Gastrocnemius medialis (tissue), 4 donors: ENCODE results near the gene MTMR11. TPM values are rescaled to one million over a fixed set of nuclear protein-coding genes. Genes with fewer than 3 reads are reported as not detected.

Experiments
- ATAC-seq, 2 donors: fragments of 150-250 bp; one replicate each; pipeline ENCODE4 v1.9.1; 2016
- DNase-seq, 2 donors: peaks; one replicate each; pipeline ENCODE4 v3.0.0-alpha.2; 2019
- H3K27ac ChIP-seq, 4 donors: fragments of 200-600 bp; sonication (generic); 1 replicate in 1 of 4; 2 replicates in 3 of 4; pipeline ENCODE4 v1.5.1; 2016 to 2018; ENCODE audit warnings: mild to moderate bottlenecking in 2 of 4, moderate library complexity in 1 of 4
- H3K27me3 ChIP-seq, 3 donors: fragments of 200-600 bp; sonication (generic) in 2 of 3; 1 replicate in 1 of 3; 2 replicates in 2 of 3; pipeline versions ENCODE4 v1.5.1 to v1.6.0; 2016 to 2019; ENCODE audit warnings: mild to moderate bottlenecking in 1 of 3, moderate library complexity in 1 of 3
- H3K36me3 ChIP-seq, 2 donors: fragments of 200-600 bp; sonication (generic) in 1 of 2; one replicate each; pipeline ENCODE4 v1.5.1; 2017 to 2018
- H3K4me1 ChIP-seq, 2 donors: fragments of 200-600 bp; sonication (generic) in 1 of 2; one replicate each; pipeline ENCODE4 v1.5.1; 2016 to 2017; ENCODE audit warnings: mild to moderate bottlenecking in 2 of 2
- H3K4me3 ChIP-seq, 4 donors: fragments of 200-600 bp; sonication (generic) in 3 of 4; 1 replicate in 1 of 4; 2 replicates in 3 of 4; pipeline ENCODE4 v1.5.1; 2016 to 2019; ENCODE audit warnings: mild to moderate bottlenecking in 2 of 4
- H3K9me3 ChIP-seq, 3 donors: fragments of 200-600 bp; sonication (generic) in 2 of 3; 1 replicate in 1 of 3; 2 replicates in 2 of 3; pipeline ENCODE4 v1.5.1; 2016 to 2019
- POLR2A ChIP-seq, 2 donors: fragments of 450-650 bp; IDR thresholded peaks; one replicate each; pipeline ENCODE4 v1.6.1; 2017; ENCODE audit warnings: antibody characterized with exemption in 2 of 2, mild to moderate bottlenecking in 2 of 2, moderate library complexity in 2 of 2
- in situ Hi-C, 4 donors: fragments of 200-750 bp; cut with MboI; loops; one replicate each; pipeline versions ENCODE4 v1.15.0 to v1.8.0; 2017; ENCODE audit warnings: low sequenced_read_pairs in 4 of 4
- intact Hi-C: fragments of 100-400 bp; cut with DNase I; formaldehyde crosslinking; loops from one replicate; pipeline ENCODE4 v1.15.1; 2023; ENCODE audit warnings: low total_unique reads
- total RNA-seq, 4 donors: library from RNA; depleted of rRNA; stranded (reverse); fragments of >200 nt; gene quantifications; one replicate each; pipeline versions ENCODE4 v1.1.0 to v1.2.3, GENCODE V29; 2016
- TF ChIP-seq, protein P1 (sequence below), 5 experiments: fragments of 450-650 bp in 3 of 5; fragments of 200-600 bp in 2 of 5; sonication (generic) in 2 of 5; IDR thresholded peaks in 4 of 5; conservative IDR thresholded peaks in 1 of 5; 1 replicate in 4 of 5; 2 replicates in 1 of 5; pipeline ENCODE4 v1.5.1; 2016 to 2019; ENCODE audit warnings: antibody characterized with exemption in 5 of 5, mild to moderate bottlenecking in 3 of 5, moderate library complexity in 3 of 5

MTMR11 gene
- total RNA-seq, 4 donors from 2014 or later: 1.2 to 4.6 (median 3.5) TPM

DNA sequence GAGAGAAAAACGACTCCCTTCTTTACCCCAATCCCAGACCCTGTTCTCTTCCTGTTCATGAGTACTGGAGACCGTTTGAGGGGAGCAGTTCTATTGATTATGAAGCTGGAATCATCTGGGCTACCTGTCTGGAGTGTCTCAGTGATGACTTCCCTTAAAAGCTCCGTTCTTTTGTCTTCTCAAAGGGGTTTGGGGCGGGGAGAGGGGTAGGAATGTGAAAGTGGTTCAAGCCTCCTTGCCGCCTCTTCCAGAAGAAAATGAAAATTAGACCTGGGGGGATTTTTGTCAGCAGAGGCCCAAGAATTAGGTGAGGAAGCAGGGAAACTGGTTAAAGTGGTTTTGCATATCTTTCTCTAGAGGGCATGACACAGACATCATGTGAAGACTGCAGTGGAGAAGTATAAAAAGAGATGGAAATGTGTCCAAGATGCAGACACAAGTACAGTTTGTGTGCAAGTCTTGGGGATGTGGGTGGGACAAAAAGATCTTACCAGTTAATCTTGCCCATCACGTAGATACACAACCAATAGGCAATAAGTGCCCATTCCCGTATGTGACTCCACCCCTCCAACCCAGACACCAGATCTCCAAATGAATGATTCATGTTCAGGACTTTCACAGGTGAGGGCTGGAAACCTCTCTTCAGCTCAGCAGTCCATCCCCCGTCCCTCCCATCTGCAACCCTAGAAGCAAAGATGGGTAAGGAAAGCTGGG lies 470 bp upstream of the MTMR11 start:
- Histone ChIP-seq H3K4me1 (peaks cover 32 to 47% of the 10 kb centered on the region in 2 donors), H3K27me3 (no peaks in the 10 kb centered on the region), H3K9me3 (no peaks in the 10 kb centered on the region), H3K36me3 (no peaks in the 10 kb centered on the region), H3K4me3 (peak overlapping the region in 3 of 4 donors; percentile 47 to 53 (median 49)), H3K27ac (peak overlapping the region; percentile 83 to 95 (median 90))
- intact Hi-C loops: no loop called here
- peak in 1 of 2 donors; percentile 40 for DNase-seq
- in situ Hi-C loops: no loop called here
- no peak for TF ChIP-seq POLR2A (IDR thresholded peaks at IDR 0.05)
- TF ChIP-seq, protein P1, sequence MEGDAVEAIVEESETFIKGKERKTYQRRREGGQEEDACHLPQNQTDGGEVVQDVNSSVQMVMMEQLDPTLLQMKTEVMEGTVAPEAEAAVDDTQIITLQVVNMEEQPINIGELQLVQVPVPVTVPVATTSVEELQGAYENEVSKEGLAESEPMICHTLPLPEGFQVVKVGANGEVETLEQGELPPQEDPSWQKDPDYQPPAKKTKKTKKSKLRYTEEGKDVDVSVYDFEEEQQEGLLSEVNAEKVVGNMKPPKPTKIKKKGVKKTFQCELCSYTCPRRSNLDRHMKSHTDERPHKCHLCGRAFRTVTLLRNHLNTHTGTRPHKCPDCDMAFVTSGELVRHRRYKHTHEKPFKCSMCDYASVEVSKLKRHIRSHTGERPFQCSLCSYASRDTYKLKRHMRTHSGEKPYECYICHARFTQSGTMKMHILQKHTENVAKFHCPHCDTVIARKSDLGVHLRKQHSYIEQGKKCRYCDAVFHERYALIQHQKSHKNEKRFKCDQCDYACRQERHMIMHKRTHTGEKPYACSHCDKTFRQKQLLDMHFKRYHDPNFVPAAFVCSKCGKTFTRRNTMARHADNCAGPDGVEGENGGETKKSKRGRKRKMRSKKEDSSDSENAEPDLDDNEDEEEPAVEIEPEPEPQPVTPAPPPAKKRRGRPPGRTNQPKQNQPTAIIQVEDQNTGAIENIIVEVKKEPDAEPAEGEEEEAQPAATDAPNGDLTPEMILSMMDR (IDR thresholded peaks at IDR 0.05 in 4 of 5, conservative IDR thresholded peaks at IDR 0.05 in 1 of 5): no peak
- ATAC-seq: no peak

DNA sequence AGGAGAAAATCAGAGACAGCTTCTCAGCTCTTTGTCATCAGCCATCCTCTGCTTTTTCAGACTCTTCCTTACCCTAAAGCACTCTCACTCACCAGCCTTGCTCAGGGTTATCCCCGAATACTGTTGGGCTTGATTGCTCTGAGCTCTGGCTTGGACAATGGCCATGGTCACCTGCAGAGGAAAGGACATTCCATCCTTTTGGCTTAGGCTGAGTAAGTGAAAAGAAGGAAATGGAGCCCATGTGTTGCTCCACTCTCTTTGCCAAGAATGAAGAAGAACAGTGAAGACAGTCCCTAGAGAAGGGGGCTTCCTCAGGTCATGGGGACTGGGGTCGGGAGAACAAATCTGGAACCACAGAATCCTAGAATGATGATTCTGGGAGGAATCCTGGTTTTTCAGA lies 2.3 kb downstream of the MTMR11 start:
- no peak for ATAC-seq
- intact Hi-C loops: no loop called here
- in situ Hi-C loops: no loop called here
- Histone ChIP-seq H3K4me3 (no peak overlapping the region), H3K4me1 (peaks cover 27 to 42% of the 10 kb centered on the region in 2 donors), H3K27me3 (no peaks in the 10 kb centered on the region), H3K9me3 (no peaks in the 10 kb centered on the region), H3K27ac (peak overlapping the region in 1 of 4 donors; percentile 39), H3K36me3 (no peaks in the 10 kb centered on the region)
- TF ChIP-seq, protein P1 (IDR thresholded peaks at IDR 0.05 in 4 of 5, conservative IDR thresholded peaks at IDR 0.05 in 1 of 5): no peak
- no peak for TF ChIP-seq POLR2A (IDR thresholded peaks at IDR 0.05)
- DNase-seq: no peak

DNA sequence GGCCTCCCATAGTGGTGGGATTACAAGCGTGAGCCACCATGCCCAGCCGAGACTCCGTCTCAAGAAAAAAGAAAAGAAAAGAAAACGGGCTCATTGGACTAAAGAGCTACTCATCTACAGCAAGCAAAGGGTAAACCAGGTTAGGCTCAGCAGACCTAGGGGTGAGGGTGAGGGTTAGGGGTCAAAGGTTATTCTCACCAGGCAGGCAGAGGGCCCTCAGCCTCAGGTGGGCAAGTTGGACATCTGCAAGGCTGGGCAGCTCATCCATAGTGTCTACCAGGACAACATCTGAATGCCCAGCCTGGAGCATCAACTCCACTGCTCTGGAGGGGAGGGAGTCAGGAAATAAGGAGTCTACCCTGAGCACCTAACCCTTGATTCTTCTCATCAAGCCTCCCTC lies 3.5 kb downstream of the MTMR11 start:
- Histone ChIP-seq H3K27ac (no peak overlapping the region), H3K4me1 (peaks cover 23 to 36% of the 10 kb centered on the region in 2 donors), H3K36me3 (no peaks in the 10 kb centered on the region), H3K27me3 (no peaks in the 10 kb centered on the region), H3K9me3 (no peaks in the 10 kb centered on the region), H3K4me3 (no peak overlapping the region)
- intact Hi-C loops (no loop called here), in situ Hi-C loops (no loop called here)
- DNase-seq (no peak), ATAC-seq (no peak)
- TF ChIP-seq POLR2A (IDR thresholded peaks at IDR 0.05): no peak
- TF ChIP-seq, protein P1 (IDR thresholded peaks at IDR 0.05 in 4 of 5, conservative IDR thresholded peaks at IDR 0.05 in 1 of 5): no peak

DNA sequence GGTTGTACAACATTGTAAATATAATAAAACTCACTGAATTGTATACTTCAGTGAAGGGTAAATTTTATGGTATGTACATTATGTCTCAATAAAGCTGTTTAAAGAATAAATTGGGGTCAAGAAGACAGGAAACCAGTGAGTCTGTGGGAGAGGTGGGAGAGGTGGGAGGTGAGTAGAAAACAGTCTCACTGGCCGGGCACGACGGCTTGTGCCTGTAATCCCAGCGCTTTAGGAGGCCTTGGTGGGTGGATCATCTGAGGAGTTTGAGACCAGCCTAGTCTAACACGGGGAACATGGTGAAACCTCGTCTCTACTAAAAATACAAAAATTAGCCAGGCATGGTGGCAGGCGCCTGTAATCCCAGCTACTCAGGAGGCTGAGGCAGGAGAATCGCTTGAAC lies 4.2 kb downstream of the MTMR11 start:
- H3K36me3 ChIP-seq: no peaks in the 10 kb centered on the region
- H3K4me1 ChIP-seq: peaks cover 17 to 30% of the 10 kb centered on the region in 2 donors
- ATAC-seq: no peak
- H3K4me3 ChIP-seq: no peak overlapping the region
- in situ Hi-C loops (no loop called here), intact Hi-C loops (no loop called here)
- DNase-seq: no peak
- H3K27ac ChIP-seq: no peak overlapping the region
- TF ChIP-seq, protein P1 (IDR thresholded peaks at IDR 0.05 in 4 of 5, conservative IDR thresholded peaks at IDR 0.05 in 1 of 5): no peak
- no peak for TF ChIP-seq POLR2A (IDR thresholded peaks at IDR 0.05)
- no peaks in the 10 kb centered on the region for H3K9me3 ChIP-seq
- H3K27me3 ChIP-seq: no peaks in the 10 kb centered on the region
